ENCODE data around the gene TBC1D10A. TPM values are rescaled to one million over a fixed set of nuclear protein-coding genes. Genes with fewer than 3 reads are reported as not detected.
A peak's percentile ranks its signal among the peaks of the same experiment; 100 is the strongest.

Gene TBC1D10A
- total RNA-seq, 4 donors from 2014 or later = 18.4 to 25.9 (median 20.8) TPM

GRCh38 chr22:30253205-30253852, 73.4 kb downstream of the TBC1D10A start:
- H3K4me1 ChIP-seq = peaks cover 4 to 59% (median 4%) of the 10 kb centered on the region in 4 donors
- H3K27ac ChIP-seq = peak overlapping the region; percentile 38 to 85 (median 64)
- no peaks in the 10 kb centered on the region for H3K9me3 ChIP-seq
- DNase-seq = peak in 2 of 3 donors; percentile 76 to 79
- no peaks in the 10 kb centered on the region for H3K27me3 ChIP-seq
- no peaks in the 10 kb centered on the region for H3K36me3 ChIP-seq
- H3K4me3 ChIP-seq = no peak overlapping the region
- no peak for TF ChIP-seq POLR2A (IDR thresholded peaks at IDR 0.05)
- TF ChIP-seq, protein P1, sequence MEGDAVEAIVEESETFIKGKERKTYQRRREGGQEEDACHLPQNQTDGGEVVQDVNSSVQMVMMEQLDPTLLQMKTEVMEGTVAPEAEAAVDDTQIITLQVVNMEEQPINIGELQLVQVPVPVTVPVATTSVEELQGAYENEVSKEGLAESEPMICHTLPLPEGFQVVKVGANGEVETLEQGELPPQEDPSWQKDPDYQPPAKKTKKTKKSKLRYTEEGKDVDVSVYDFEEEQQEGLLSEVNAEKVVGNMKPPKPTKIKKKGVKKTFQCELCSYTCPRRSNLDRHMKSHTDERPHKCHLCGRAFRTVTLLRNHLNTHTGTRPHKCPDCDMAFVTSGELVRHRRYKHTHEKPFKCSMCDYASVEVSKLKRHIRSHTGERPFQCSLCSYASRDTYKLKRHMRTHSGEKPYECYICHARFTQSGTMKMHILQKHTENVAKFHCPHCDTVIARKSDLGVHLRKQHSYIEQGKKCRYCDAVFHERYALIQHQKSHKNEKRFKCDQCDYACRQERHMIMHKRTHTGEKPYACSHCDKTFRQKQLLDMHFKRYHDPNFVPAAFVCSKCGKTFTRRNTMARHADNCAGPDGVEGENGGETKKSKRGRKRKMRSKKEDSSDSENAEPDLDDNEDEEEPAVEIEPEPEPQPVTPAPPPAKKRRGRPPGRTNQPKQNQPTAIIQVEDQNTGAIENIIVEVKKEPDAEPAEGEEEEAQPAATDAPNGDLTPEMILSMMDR (IDR thresholded peaks at IDR 0.05) = no peak

- H3K4me3 ChIP-seq = no peak overlapping the region
- peaks cover 4 to 62% (median 5%) of the 10 kb centered on the region in 4 donors for H3K4me1 ChIP-seq
- no peak for TF ChIP-seq POLR2A (IDR thresholded peaks at IDR 0.05)
- TF ChIP-seq, protein P1 (IDR thresholded peaks at IDR 0.05) = no peak
- H3K27ac ChIP-seq = peak overlapping the region; percentile 38 to 85 (median 64)
- DNase-seq = peak in 1 of 3 donors; percentile 75
- H3K27me3 ChIP-seq = no peaks in the 10 kb centered on the region
- H3K36me3 ChIP-seq = no peaks in the 10 kb centered on the region
- no peaks in the 10 kb centered on the region for H3K9me3 ChIP-seq
These were observed 74.1 kb downstream of the TBC1D10A start for GRCh38 chr22:30252411-30253204.

- H3K27me3 ChIP-seq = no peaks in the 10 kb centered on the region
- peak overlapping the region in 2 of 4 donors; percentile 76 to 85 for H3K27ac ChIP-seq
- no peak for DNase-seq
- peaks cover 6 to 68% (median 8%) of the 10 kb centered on the region in 4 donors for H3K4me1 ChIP-seq
- no peaks in the 10 kb centered on the region for H3K9me3 ChIP-seq
- no peak for TF ChIP-seq POLR2A (IDR thresholded peaks at IDR 0.05)
- TF ChIP-seq, protein P1 (IDR thresholded peaks at IDR 0.05) = no peak
- no peak overlapping the region for H3K4me3 ChIP-seq
- H3K36me3 ChIP-seq = no peaks in the 10 kb centered on the region
These were observed 75.0 kb downstream of the TBC1D10A start for GRCh38 chr22:30251711-30252110.

DNA sequence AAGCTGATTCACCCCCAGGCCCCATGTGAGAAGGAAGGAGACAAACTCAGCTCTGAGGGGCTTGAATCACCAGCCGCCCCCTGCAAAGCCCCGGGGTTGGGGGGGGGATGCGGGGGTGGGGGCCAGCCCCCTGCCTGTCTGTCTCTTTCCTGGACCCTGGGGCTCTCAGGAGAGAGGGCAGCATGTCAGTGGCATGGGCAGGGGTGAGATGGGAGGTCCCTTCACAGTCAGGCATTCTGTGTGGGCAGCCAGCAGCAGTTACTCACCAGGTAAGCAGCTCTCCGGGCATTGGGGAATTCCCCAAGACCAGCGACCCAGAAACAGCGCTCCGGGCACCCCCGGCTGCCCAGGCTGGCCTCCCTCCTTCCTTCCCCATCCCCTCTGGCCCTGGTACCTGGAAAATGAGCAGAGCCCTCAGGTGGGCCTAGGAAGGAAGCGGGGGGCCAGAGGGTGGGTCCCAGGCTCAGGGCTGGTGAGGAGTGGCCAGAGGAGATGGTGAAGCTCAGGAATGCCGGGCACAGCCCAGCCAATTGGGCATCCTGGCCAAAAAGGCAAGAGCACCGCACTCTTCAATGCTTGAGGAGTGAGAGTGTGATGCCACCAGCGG, 76.0 kb downstream of the TBC1D10A start:
- TF ChIP-seq, protein P1 (IDR thresholded peaks at IDR 0.05) = no peak
- TF ChIP-seq POLR2A (IDR thresholded peaks at IDR 0.05) = no peak
- H3K36me3 ChIP-seq = no peaks in the 10 kb centered on the region
- no peaks in the 10 kb centered on the region for H3K9me3 ChIP-seq
- no peaks in the 10 kb centered on the region for H3K27me3 ChIP-seq
- H3K4me1 ChIP-seq = peaks cover 5 to 68% (median 6%) of the 10 kb centered on the region in 4 donors
- H3K4me3 ChIP-seq = no peak overlapping the region
- no peak for DNase-seq
- no peak overlapping the region for H3K27ac ChIP-seq

DNA sequence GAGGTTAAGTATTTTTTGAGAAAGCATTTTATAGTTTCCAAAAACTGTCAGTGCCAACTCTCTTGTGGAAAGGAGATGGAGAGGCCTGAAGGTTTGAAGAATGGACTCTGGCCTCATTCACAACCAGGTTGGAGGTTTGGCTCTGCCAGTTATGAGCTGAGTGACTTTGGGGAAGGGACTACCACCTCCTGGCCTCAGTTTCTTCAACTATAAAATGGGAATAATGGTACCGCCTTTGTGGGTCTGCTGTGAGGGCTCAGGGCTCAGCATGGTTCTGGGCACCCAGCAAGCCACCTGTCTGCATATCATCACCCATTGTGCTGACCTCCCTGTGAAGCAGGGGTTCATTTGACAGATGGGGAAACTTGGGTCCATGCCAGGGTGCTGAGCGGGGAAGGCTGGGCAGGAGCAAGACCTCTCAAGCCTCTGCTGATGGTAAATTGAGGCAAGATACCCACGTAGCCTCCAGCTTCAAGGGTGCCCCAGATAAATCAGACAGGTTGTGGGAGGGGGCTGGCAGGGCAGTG, 76.6 kb downstream of the TBC1D10A start:
- TF ChIP-seq, protein P1 (IDR thresholded peaks at IDR 0.05) = no peak
- no peak for TF ChIP-seq POLR2A (IDR thresholded peaks at IDR 0.05)
- Histone ChIP-seq H3K36me3 (no peaks in the 10 kb centered on the region), H3K27me3 (no peaks in the 10 kb centered on the region), H3K4me3 (no peak overlapping the region), H3K9me3 (no peaks in the 10 kb centered on the region), H3K27ac (no peak overlapping the region), H3K4me1 (peaks cover 4 to 70% (median 6%) of the 10 kb centered on the region in 4 donors)
- DNase-seq = no peak

All from Peyer's patch (tissue), 4 donors.